GM18505 (cell line): Measurements from ENCODE around the gene TEDC1.

ENCODE experiments used
- ATAC-seq: cut with Tn5 transposase; IDR thresholded peaks from one replicate; pipeline ENCODE4 v1.9.1; 2021; ENCODE audit not compliant: unreplicated experiment
- POLR2A ChIP-seq: IDR thresholded peaks from 4 replicates; pipeline ENCODE4 v1.6.1; 2011; ENCODE audit warnings: borderline replicate concordance; ENCODE audit not compliant: insufficient read depth, insufficient read length; ENCODE audit errors: extremely low read depth

The TEDC1 gene

GRCh38 chr14:105490572-105491365 is at the start of gene TEDC1:
Gene TEDC1 (plus strand): TSS chr14:105491246. CDS start chr14:105491376, 130 bp downstream.
- peak; percentile 82 for TF ChIP-seq POLR2A
- peak; percentile 62 for ATAC-seq

- no peak for ATAC-seq
- no peak for TF ChIP-seq POLR2A
Observed at GRCh38 chr14:105442125-105442524, 48.9 kb upstream of the TEDC1 start.

- no peak for TF ChIP-seq POLR2A
- no peak for ATAC-seq
Observed at GRCh38 chr14:105442834-105443233, 48.2 kb upstream of the TEDC1 start.

GRCh38 chr14:105444859-105445258 is 46.2 kb upstream of the TEDC1 start:
- ATAC-seq = no peak
- no peak for TF ChIP-seq POLR2A

- no peak for ATAC-seq
- no peak for TF ChIP-seq POLR2A
Observed at GRCh38 chr14:105445290-105445689, 45.8 kb upstream of the TEDC1 start.

GRCh38 chr14:105445901-105446845 is 44.9 kb upstream of the TEDC1 start:
- no peak for TF ChIP-seq POLR2A
- no peak for ATAC-seq

GRCh38 chr14:105446971-105447370 is 44.1 kb upstream of the TEDC1 start:
- TF ChIP-seq POLR2A = no peak
- no peak for ATAC-seq

- no peak for ATAC-seq
- TF ChIP-seq POLR2A = no peak
Observed at GRCh38 chr14:105447651-105448640, 43.1 kb upstream of the TEDC1 start.

- no peak for TF ChIP-seq POLR2A
- ATAC-seq = no peak
Observed at GRCh38 chr14:105448706-105449111, 42.3 kb upstream of the TEDC1 start.

GRCh38 chr14:105449276-105450122 is 41.5 kb upstream of the TEDC1 start:
- no peak for ATAC-seq
- TF ChIP-seq POLR2A = no peak

- ATAC-seq = no peak
- TF ChIP-seq POLR2A = no peak
Observed at GRCh38 chr14:105450123-105450505, 40.9 kb upstream of the TEDC1 start.
